ENCODE measurements around the gene TUBGCP2.

- TF ChIP-seq POLR2AphosphoS5 (IDR thresholded peaks at IDR 0.05; ENCODE audit: borderline replicate concordance, low read depth, low read length), result no peak
- TF ChIP-seq EZH2 (IDR thresholded peaks at IDR 0.05), result no peak
- no peak for TF ChIP-seq FOXP2 (optimal IDR thresholded peaks at IDR 0.05; ENCODE audit: control extremely low read depth, extremely low read length, insufficient read depth)
Measured at GRCh38 chr10:133278577-133279265, 30.0 kb downstream of the TUBGCP2 start.

Measured in SK-N-MC (cell line).